HG02571 (cell line): Measurements from ENCODE around the gene PCSK2.

Experiments
- ATAC-seq: cut with Tn5 transposase; IDR thresholded peaks from one replicate; pipeline ENCODE4 v1.9.1; 2021; ENCODE audit warnings: mild to moderate bottlenecking, moderate library complexity; ENCODE audit not compliant: unreplicated experiment

Gene PCSK2

DNA sequence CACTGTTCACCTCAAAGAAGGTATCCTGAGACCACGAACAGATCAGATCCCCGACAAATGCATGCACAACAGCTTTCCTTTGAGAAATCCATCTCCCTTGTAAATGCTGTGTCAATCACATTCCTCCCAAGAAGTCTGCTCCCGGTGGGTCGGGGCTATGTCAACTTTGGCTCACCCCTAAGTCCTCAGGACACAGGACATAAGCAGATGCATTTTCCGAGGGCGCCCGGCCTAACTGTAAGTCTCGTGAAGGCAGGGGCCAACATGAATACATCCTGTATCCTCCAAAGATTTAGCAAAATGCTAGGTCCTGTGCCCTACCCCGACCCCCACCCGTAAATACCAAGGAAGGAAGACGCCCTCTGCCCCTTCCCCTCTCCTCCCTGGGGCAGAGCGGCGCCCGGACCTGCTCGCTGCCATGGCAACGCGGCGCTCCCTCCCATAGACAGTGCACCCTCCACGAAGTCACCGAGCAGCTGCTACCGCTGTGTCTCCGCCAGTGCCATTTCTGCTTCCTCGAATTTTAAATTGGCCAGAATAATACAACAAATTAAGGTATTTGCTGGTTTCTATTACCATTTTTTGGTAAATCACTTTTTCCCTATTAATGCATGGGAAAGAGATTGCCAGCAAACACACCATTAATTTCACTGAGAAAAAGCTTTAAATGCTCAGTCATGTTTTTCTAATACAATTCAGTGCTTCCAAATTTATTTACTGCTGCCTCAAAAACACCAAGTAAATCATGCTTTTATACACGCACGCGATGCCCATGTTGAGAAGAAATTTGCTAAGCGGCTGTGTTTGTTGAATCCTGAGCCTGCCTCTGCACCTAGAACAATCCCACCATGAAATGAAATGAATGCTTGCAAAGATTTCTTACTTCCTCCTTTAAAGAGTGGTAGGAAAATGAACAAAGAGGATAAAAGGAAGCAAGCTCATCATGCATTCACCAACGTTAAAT is 100.6 kb downstream of the PCSK2 start:
- ATAC-seq, result no peak

DNA sequence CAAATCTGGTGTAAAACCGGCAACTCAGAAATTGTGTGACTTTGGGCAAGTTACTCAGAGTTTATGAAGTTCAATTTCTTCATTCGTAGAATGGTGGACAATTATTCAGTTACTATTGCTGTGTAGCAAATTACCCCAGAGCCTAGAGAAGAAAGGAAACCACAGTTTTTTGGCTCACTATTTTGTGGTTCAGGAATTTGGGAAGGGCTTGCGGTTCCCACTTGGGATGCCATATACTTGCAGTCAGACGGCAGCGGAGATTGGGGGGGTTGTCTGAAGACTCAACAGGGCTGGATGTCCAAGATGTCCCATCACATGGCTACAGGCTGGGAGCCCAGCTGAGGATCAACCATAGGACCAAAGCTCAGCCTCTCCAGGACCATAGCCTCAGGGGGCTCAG is 108.1 kb downstream of the PCSK2 start:
- no peak for ATAC-seq

DNA sequence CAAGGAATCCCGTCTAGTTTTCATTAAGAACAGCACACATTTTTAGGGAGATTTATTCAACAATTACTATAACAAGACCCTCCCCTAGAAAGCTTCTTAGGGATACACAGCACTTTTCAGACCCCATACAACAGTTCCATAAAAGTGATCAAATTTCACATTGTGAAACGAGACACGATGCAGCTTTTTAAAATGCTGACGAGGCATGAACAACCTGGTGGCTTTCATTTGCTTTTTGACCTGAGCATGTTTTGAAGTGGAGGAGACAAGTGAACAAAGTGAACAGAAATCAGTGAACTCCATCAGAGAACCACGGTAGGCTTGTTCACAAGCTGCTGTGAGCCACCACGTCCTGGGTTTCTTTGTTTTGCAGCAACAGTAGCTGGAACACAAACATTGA is 112.2 kb downstream of the PCSK2 start:
- ATAC-seq, result no peak

DNA sequence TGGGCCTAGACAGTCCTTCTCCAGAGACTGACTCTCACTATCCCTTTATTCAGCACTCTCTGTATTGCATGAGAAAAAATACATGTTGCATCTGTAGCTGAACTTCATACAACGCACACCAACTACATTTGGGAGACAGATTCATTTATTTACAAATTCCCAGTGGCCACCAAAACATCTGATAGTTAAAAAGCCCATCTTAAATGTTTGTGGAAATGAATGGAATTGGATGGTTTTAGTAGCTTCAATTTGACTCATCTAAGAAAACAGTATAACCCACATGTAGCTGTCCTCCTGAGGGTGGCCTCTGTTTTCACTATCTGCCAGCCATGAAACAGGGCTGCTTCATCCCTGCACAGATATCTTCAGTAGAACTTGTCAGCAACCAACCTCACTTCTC is 116.3 kb downstream of the PCSK2 start:
- ATAC-seq, result no peak

DNA sequence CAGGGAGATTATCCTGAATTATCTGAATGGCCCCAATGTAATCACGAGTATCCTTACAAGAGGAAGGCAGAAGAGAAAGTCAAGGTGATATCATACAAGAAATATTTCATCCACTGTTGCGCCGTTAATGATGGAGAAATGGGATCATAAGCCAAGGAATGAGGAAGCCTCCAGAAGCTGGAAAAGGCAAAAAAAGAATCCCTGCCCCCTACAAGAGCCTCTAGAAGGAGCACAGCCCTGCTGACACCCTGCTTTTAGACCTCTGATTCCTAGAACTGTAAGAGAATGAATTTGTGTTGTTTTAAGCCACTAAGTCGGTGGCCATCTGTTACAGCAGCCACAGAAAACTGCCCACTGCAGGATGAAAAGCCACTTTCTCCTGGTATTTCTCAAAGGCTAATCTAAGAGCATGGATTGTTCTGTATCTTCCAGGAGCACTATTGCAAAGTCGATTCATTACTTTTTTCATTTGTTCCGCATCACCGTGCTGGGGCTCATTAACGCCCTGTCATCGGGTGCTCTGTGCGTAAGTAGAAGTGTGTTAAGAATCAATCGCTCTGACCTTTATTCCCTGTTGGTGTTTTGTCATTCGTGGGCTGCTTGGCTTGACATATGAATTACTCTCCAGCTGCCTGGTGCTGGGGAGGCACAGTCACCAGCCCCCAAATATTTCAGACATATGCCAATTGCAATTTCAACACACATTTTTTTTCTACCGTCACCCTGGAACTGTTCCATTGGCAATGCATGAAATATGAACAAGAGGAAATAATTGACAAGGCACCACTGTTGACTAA is 117.0 kb downstream of the PCSK2 start:
- no peak for ATAC-seq

DNA sequence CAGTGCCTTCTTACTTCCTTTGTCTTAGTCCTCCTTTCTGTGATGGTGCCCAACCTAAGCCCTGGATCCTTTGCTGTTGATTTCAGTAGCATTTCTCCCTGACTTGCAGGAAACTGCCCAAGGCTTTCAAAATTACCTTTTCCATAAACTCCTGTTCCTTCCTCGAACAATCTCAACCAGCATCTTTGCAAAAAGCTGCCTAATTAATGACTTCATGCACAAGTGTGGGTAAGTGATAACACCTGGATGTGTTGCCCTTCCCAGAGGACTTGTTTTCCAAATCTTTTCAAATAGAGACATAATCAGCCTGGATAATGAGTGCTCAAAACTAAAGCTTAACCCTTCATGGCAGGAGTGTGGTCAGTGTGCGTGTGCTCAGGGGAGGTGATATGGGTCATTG is 118.0 kb downstream of the PCSK2 start:
- ATAC-seq, result no peak

DNA sequence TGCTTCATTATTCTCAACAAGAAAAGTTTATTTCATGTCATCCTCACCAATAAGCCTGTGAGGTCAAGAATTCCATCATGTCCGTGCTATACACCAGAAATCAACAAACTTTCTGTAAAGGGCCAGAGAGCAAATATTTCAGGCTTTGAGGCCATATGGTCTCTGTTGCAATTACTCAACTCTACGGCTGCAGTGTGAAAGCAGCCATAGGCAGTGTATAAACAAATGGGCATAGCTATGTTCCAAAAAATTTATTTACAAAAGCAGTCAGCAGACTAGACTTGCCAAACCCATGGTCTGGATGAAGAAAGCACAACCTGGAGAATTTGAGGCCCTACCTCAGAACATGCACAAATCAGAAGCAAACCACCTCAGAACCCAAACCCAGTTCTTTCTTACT is 118.5 kb downstream of the PCSK2 start:
- no peak for ATAC-seq

DNA sequence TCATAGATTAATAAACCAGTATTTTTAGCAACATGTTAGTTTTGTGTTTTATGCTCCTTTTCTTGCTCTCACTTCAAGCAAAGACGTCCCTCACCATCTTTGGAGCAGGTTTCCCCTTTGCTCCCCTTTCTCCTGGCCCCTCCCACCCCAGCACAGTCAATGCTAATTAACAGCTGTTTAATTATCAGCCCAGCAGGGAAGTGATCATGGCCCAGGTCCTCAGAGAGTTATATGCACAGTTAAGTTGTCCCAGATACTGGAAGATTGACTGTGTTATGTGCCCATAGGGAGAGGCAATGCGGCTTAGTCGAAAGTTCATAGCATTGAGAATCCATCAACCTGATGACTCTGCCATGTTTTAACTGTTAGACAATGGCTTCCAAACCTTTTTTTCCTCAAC is 123.5 kb downstream of the PCSK2 start:
- no peak for ATAC-seq

DNA sequence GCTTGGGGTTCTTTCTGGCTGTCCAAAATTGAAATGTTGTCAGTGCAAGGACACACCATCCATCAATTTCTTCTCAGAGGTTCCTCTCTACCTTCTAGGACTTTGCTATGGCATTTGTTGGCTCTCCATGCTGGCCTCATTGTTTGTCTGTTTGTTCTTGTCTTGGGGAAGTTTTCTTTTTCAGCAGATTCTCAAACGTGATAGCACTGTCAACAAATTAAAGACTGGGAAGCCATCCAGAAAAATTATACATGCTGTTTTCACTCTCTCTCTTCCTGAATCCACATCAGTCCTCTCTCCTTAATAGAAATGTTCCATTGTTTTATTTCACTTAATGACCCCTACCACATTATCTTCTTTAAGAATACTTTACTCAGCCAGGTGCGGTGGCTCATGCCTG is 130.4 kb downstream of the PCSK2 start:
- no peak for ATAC-seq

DNA sequence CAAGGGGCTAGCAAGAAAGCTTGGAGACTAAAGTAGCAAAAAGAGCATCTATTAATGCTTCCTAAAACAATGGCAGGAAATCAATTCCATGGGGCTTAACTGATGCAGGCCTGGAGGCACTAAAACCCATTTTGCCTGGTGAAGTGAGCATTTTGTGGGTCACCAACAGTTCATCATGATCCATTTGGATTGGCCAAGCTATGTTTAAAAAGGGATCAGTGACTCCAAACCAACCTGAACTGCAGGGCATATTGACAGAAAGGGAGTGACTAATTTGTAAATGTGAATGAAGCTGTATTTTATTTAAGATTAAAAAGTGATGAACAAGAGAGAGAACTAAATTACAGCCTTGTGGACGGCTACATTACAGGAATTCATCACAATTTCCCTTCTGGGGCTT is 132.0 kb downstream of the PCSK2 start:
- ATAC-seq, result no peak

DNA sequence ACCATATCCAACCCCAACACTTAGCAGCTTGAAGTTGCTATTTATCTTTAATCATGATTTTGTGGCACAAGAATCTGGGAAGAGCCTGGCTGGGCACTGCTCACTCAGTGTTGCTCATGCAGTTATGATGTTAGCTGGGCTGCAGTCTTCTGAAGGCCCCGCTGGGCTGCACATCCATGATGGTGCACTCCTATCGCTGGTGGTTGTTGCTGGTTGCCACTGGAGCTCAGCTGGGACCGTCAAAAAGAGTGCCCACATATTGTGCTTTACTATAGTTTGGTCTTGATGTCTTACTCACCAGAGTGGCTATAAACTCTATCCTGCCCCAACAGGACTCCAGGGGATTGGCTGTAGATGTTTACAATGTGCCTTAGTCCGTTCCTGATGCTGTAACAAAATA is 137.8 kb downstream of the PCSK2 start:
- ATAC-seq, result no peak

DNA sequence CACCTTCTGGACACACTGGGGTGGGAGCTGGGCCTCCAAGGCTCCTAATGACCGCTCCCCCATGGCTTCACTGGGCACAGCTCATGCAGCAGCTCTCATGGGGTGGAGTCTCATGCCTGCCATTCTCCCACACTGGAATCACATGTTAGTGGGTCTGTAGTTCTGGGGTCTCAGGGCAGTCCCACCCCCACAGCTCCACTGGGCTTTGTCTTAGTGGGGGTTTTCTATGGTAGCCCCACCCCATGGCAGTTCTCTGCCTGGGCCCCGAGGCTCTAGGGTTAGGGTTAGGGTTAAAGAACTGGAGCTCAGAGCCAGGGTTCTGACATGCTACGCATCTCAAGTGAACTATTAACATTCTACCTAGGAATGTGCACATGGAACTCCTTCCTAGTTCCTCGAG is 139.0 kb downstream of the PCSK2 start:
- no peak for ATAC-seq

DNA sequence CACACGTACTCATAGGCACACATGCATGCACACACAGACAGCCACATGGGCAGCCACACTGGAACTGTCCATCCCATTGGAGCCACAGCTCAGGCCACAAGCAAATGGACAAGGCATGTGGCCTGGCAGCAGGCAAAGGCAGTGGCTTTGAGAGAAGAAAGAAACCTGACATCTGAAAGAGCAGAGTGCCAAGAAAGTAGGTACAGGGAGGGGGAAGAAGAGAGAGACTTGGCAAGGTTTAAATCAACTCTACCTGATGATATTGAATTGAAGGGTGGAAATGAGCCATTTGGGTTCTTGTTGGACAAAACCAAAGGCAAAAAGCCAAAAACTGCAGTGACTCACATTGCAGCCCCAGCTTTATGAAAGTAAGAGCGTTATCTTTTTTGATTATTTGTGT is 142.7 kb downstream of the PCSK2 start:
- ATAC-seq, result no peak

DNA sequence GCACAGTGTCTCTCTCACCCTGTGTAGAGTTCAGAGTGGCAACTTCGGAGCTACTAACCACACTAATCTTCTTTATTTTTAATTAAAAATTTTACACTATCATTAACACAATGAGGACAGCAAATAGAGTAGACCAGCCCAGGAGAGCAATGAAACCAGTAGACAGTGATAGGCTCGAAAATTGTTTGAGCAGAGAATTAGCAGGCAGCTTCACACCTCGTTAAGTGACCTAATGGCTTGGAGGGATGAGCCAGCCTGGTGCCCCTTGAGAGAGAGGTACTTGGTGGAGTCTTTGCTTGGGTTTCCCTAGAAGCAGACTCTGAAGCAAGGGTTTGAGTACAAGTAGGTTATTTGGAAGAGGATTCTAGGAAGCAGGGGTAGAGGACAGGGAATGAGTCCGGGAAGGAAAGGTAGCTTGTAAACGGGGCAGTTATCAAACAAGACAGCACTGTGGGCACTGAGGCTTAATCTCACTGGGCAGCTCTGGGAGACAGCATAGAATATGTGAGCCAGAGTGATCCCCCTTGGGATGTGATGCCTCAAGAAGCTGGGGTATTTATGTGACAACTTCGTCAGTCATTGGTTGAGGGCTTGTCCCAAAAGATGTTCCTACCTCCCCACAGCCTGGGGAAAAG is 146.1 kb downstream of the PCSK2 start:
- ATAC-seq, result no peak

DNA sequence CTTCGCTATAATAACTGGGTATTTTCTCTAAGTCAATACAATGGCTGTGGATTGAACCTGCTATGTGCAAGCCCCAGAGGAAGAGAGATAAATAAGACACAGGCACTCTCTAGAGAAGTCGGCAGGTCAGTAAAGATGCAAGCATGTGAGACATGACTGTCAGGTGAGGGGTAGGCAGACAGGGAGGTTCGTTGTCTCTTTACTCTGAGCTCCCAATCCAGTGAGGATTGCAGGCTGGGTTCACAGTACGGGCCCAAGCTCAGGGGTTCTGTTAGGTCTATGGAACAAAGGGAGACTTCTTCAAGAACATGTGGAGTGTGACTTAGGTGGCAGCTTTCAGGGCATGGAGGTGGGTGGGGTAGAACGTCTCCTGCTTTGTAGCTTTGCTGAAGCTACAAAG is 147.2 kb downstream of the PCSK2 start:
- no peak for ATAC-seq

DNA sequence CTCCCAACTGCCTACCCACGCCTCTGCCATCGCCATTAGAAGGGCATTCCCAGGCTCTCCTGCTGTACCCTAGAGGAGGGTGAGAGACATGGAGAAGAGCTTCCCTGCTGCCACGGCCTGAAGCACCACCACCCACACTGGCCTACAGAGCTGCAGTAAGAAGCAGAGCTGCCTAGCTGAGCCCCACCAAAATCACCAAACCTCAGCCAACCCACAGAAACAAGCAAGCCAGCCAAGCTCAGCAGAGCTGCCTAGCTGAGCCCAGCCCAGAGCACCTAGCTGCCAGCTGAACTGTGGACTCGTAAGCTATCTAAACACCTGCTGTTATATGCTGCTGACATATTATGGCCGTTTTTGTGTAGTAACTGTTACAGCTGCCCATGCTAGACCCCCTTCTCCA is 149.2 kb downstream of the PCSK2 start:
- no peak for ATAC-seq

DNA sequence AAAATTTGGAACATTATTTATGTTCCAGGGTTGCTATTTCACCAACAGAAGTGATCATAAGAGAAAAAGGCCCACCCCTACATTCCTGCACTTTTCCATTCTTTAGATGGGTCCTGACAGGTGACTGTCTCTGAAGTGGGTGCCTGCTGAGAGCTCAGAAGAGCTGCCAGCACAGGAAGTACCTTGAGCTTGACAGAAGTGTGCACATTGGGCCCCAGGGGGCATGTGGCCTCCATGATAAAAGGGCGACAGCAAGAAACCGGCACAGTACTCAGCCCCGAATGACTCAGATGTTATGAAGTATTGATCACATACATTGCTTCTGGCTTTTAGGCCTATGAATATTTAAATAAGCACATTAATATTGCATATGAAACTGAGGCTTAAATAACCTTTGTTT is 150.4 kb downstream of the PCSK2 start:
- no peak for ATAC-seq

DNA sequence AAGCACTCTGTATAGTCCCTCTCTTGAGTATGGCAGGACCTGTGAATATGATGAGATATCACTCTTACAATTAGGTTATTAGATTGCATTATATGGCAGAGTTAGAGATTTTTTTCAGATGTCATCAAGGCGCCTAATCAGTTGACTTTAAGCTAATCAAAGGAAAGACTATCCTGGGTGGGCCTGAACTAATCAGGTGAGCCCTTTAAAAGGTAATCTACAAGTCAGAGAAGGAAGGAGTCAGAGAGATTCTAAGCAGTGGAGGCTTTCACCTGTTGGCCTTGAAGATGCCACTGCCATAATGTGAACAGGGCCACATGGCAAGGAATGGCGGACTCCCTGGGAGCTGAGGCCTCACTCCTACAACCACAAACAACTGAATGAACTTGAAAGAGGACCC is 152.8 kb downstream of the PCSK2 start:
- ATAC-seq, result no peak

DNA sequence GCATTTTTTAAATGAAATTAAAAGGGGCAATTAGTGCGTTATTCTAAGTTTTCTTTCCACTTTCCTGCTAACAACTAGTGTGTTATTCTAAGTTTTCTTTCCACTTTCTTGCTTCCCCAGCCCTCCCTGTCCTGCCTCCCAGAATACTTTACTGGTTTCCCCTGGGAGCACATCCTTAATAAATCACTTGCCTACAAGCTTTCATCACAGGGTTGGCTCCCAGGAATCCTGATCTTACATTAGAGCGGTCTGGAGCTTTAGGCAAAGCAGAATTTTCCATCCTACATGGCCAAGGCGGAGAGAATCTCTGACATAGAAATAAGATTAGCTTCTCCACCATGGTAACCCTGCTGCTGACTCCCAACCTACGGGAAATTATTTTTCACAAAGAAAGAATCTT is 154.0 kb downstream of the PCSK2 start:
- no peak for ATAC-seq

DNA sequence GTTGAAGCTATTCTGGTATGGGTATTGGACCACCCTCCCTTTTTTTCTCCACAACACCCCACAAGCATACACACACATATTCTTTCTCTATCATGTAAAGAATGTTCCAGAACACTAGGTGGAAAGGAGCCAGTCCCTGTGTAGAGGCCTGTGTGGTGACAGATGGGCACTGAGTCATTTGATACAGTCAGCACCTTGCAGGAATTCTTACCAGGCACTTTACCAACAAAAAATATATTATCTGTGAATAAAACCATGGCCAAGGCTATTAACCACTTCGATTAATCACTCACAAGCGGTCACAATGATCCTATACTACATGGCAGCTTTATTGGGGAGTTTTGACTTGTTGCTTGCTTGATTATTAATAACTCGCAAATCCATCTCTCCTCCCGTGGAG is 154.9 kb downstream of the PCSK2 start:
- no peak for ATAC-seq

DNA sequence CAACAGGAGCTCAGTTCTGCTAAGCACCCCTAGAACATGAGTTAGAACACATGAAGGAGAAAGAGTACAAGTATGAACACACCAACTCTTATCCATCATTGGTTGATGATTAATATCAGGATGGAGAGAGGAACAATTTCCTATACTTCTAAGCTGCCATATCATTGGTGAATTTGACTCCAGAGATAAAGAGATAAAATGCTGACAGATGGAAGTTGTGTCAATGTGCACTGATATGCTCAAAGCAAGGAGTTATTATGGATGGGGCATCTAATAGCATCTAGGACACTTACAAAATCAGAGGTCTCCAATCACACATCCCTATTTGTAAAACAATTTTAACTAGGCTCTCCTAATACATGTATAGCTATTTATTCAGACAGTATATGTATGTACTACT is 159.0 kb downstream of the PCSK2 start:
- no peak for ATAC-seq

DNA sequence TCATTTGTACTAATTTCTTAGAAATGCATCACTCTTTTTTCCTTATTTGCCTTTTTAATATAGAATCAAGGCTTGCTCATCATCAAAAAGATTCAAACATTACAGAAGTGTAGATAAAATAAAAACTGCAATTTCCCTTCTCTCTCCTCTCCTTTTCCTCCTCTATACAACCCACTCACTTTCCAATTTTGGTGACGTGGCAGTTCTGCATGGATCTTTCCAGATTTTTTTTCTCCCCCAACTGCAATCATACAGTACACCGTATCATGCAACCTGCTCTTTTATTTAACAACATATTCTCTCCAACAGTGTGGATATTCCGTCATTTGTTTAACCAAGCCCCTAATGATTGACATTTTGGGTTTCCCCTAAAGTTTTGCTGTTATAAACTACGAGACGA is 163.8 kb downstream of the PCSK2 start:
- no peak for ATAC-seq
